ENCODE measurements around the gene MARCHF9.

DNA sequence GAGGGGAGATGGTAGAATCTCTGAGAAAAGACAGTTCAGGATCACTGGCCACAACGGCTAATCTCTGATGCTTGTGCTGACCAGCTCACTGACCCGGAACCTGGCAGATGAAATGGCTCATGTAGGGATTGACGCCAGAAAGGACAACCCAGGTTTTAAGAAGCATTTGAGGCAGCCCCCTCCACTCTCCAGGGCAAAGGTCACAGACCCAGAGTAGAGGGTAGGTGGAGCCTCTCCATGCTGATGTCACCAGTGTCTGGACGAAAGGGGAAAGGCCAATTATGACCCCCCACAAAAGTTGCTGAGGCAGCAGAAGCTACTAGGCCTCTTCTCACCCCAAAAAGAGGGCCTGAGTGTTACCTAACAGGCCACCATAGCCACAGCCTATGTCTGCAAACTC is 15.8 kb downstream of the MARCHF9 start:
- TF ChIP-seq, protein P1, sequence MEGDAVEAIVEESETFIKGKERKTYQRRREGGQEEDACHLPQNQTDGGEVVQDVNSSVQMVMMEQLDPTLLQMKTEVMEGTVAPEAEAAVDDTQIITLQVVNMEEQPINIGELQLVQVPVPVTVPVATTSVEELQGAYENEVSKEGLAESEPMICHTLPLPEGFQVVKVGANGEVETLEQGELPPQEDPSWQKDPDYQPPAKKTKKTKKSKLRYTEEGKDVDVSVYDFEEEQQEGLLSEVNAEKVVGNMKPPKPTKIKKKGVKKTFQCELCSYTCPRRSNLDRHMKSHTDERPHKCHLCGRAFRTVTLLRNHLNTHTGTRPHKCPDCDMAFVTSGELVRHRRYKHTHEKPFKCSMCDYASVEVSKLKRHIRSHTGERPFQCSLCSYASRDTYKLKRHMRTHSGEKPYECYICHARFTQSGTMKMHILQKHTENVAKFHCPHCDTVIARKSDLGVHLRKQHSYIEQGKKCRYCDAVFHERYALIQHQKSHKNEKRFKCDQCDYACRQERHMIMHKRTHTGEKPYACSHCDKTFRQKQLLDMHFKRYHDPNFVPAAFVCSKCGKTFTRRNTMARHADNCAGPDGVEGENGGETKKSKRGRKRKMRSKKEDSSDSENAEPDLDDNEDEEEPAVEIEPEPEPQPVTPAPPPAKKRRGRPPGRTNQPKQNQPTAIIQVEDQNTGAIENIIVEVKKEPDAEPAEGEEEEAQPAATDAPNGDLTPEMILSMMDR (conservative IDR thresholded peaks at IDR 0.05), result no peak
- TF ChIP-seq EZH2 (IDR thresholded peaks at IDR 0.05; ENCODE audit: low read depth), result no peak
